ENCODE measurements around the gene CEACAM8.

The CEACAM8 gene

GRCh38 chr19:42584466-42584865 is 10.3 kb downstream of the CEACAM8 start:
- DNase-seq, result no peak
- Histone ChIP-seq H3K4me1 (no peaks in the 10 kb centered on the region), H3K27me3 (no peaks in the 10 kb centered on the region), H3K27ac (no peak overlapping the region), H3K36me3 (no peaks in the 10 kb centered on the region), H3K9me3 (no peaks in the 10 kb centered on the region), H3K4me3 (no peak overlapping the region)
- intact Hi-C loops (cut with DNase I; ENCODE audit: low total_unique reads), result no loop called here
- no peak for TF ChIP-seq CTCF (IDR thresholded peaks at IDR 0.05)

DNA sequence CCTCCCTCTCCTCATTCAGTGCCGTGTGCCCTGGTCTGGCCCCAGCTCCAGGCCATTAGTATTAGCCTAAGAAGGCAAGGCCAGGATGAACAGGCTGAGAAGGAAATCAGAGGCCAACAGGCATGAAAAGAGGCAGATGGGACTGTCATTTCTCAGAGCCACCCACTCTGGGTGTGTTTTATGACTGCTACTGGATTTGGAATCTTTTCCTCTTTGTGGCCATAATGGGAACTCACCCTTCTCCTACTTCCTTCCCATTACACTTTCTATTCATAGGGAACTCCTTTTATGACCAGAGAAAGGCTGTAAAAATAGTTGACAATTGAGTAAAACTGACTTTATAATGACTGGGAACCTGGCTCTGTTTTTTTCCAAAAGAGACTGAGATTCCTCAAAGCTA is 17.7 kb downstream of the CEACAM8 start:
- no peaks in the 10 kb centered on the region for H3K4me1 ChIP-seq
- no peak for DNase-seq
- H3K27ac ChIP-seq, result no peak overlapping the region
- H3K27me3 ChIP-seq, result peaks cover 0 to 2% of the 10 kb centered on the region in 2 donors
- H3K4me3 ChIP-seq, result no peak overlapping the region
- H3K36me3 ChIP-seq, result no peaks in the 10 kb centered on the region
- no peaks in the 10 kb centered on the region for H3K9me3 ChIP-seq
- TF ChIP-seq CTCF (IDR thresholded peaks at IDR 0.05), result no peak
- intact Hi-C loops (cut with DNase I; ENCODE audit: low total_unique reads), result no loop called here

- TF ChIP-seq CTCF (IDR thresholded peaks at IDR 0.05), result no peak
- no peak overlapping the region for H3K4me3 ChIP-seq
- intact Hi-C loops (cut with DNase I; ENCODE audit: low total_unique reads), result no loop called here
- H3K9me3 ChIP-seq, result no peaks in the 10 kb centered on the region
- H3K4me1 ChIP-seq, result no peaks in the 10 kb centered on the region
- no peak for DNase-seq
- H3K27me3 ChIP-seq, result peaks cover 0 to 2% of the 10 kb centered on the region in 2 donors
- H3K27ac ChIP-seq, result no peak overlapping the region
- no peaks in the 10 kb centered on the region for H3K36me3 ChIP-seq
These were observed 18.5 kb downstream of the CEACAM8 start for GRCh38 chr19:42576241-42576640.

DNA sequence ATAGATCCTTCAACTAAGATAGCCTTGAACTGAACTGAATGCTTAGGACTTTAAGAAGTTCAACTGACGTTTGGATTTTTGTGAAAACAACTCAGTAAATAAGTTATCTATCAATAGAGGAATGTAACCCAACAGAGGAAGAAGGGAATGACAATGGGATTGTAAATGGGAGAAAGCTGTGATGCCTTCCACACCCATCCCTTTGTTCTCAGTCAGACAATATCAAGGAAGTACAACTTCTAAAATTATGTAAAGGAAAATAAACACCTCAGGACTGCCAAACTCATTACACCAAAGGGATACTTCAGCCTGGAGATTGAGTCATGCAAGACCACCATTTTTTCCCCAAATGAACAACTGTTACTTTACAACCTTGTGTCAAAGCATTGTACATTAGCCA is 21.1 kb downstream of the CEACAM8 start:
- Histone ChIP-seq H3K27ac (no peak overlapping the region), H3K4me1 (no peaks in the 10 kb centered on the region), H3K27me3 (peaks cover 0 to 2% of the 10 kb centered on the region in 2 donors), H3K4me3 (no peak overlapping the region), H3K9me3 (no peaks in the 10 kb centered on the region), H3K36me3 (no peaks in the 10 kb centered on the region)
- no peak for TF ChIP-seq CTCF (IDR thresholded peaks at IDR 0.05)
- intact Hi-C loops (cut with DNase I; ENCODE audit: low total_unique reads), result no loop called here
- DNase-seq, result no peak

DNA sequence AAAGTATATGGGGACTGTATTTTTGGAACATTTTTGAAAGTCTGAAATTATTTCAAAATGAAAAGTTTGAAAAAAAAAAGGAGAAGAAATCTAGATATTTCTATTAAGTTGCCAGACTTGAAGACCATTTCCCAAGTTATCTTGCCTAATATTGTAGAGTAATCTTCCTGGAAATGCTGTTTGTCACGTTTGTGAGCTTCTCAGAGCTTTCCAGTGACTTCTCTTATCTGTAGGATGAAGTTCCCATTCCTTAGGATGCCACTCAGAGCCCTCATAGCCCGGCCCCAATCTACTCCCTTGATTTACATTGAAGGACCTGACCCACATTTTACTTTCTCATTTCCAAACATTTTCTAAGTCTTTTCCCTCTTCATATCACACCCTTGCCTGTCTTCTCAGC is 23.6 kb downstream of the CEACAM8 start:
- no peaks in the 10 kb centered on the region for H3K9me3 ChIP-seq
- intact Hi-C loops (cut with DNase I; ENCODE audit: low total_unique reads), result no loop called here
- H3K36me3 ChIP-seq, result no peaks in the 10 kb centered on the region
- no peak overlapping the region for H3K4me3 ChIP-seq
- no peak for TF ChIP-seq CTCF (IDR thresholded peaks at IDR 0.05)
- no peak overlapping the region for H3K27ac ChIP-seq
- H3K27me3 ChIP-seq, result no peaks in the 10 kb centered on the region
- DNase-seq, result no peak
- peaks cover 0 to 4% (median 0%) of the 10 kb centered on the region in 4 donors for H3K4me1 ChIP-seq

DNA sequence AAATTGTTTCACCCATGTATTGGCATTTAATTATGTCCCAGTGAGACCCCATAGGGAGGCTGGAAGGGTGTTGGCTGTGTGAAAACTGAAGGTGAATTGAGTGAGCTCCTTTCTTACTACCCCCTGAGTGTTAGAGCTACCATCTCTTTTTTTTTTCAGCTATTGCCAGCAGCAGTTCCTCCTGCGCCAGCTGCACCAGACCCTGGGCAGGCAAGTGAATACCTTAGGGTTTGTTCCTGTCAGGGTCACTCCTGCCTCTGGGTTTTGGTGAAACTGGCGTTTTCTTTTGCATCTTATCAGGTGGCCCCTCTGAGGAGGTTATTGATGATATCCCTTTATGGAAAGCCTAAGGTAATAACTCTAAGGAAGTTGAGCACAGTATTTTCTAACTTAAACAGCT is 25.5 kb downstream of the CEACAM8 start:
- no peaks in the 10 kb centered on the region for H3K9me3 ChIP-seq
- peaks cover 0 to 6% (median 0%) of the 10 kb centered on the region in 4 donors for H3K4me1 ChIP-seq
- intact Hi-C loops (cut with DNase I; ENCODE audit: low total_unique reads), result no loop called here
- no peak overlapping the region for H3K27ac ChIP-seq
- no peak for TF ChIP-seq CTCF (IDR thresholded peaks at IDR 0.05)
- no peaks in the 10 kb centered on the region for H3K27me3 ChIP-seq
- no peaks in the 10 kb centered on the region for H3K36me3 ChIP-seq
- H3K4me3 ChIP-seq, result no peak overlapping the region
- DNase-seq, result no peak

Data from tibial artery (tissue), 4 donors.